ENCODE results near the gene CBR4. TPM values are rescaled to one million over a fixed set of nuclear protein-coding genes. Genes with fewer than 3 reads are reported as not detected.

CBR4 gene
- total and polyA plus RNA-seq, 2 donors (not counting 3 experiments of a cell fraction or from before 2014, with no cell fraction given) = 4.8 to 26.3 TPM

GRCh38 chr4:168995537-168996295, 14.3 kb downstream of the CBR4 start:
- peaks cover 5 to 6% of the 10 kb centered on the region in 2 experiments for H3K36me3 ChIP-seq (ENCODE audit: control insufficient read depth in 2 of 2, extremely low read depth in 1 of 2, insufficient read depth in 2 of 2, low read length in 2 of 2)
- BruUV-seq (replicated peaks) = no TSS peak
- H3K27me3 ChIP-seq (ENCODE audit: control insufficient read depth in 2 of 2, insufficient read depth in 2 of 2, low read length in 2 of 2) = no peaks in the 10 kb centered on the region
- no peak overlapping the region for H3K4me3 ChIP-seq (replicated peaks in 1 of 3; ENCODE audit: insufficient read depth in 1 of 3, low read depth in 1 of 3, low read length in 3 of 3)
- H3K27ac ChIP-seq (ENCODE audit: insufficient read depth, low read depth, low read length) = no peak overlapping the region
- H3K79me2 ChIP-seq (ENCODE audit: control insufficient read depth, insufficient read depth, low read length) = no peaks in the 10 kb centered on the region
- CTCF ChIA-PET = interaction anchor here (0.6 to 2.4 kb wide), 9 partner anchors 10 to 623 kb away, joined by 3 to 10 read pairs (median 4); no protein-coding TSS in a partner anchor
- no peak overlapping the region for H2AFZ ChIP-seq (ENCODE audit: low read depth, low read length)
- H3K9me3 ChIP-seq (replicated peaks; ENCODE audit: control insufficient read depth, insufficient read depth, low read length) = no peaks in the 10 kb centered on the region
- no peaks in the 10 kb centered on the region for H4K20me1 ChIP-seq (replicated peaks; ENCODE audit: control insufficient read depth, extremely low read depth, insufficient read depth, low read length)
- no peak overlapping the region for H3K9ac ChIP-seq (replicated peaks; ENCODE audit: extremely low read depth, insufficient read depth, low read length)
- no peaks in the 10 kb centered on the region for H3K9me1 ChIP-seq (replicated peaks; ENCODE audit: control insufficient read depth, extremely low read depth, insufficient read depth, low read length)
- dilution Hi-C loops (cut with MboI; ENCODE audit: extremely low pct_ligation_motif_present, low sequenced_read_pairs) (no loop called here), intact Hi-C loops (cut with micrococcal nuclease) (loop anchor here (1.0 kb wide), 1 partner anchor 571 kb away; no protein-coding TSS in a partner anchor)
- FAIRE-seq (no peak), DNase-seq (ENCODE audit: low read depth, low spot score) (peak; percentile 24)
- no peaks in the 10 kb centered on the region for H3K4me1 ChIP-seq (ENCODE audit: control insufficient read depth, extremely low read depth, insufficient read depth, low read length)
- TF ChIP-seq POLR2A (IDR thresholded peaks at IDR 0.05; ENCODE audit: low read depth, low read length) (no peak), CTCF (IDR thresholded peaks at IDR 0.05; ENCODE audit: extremely low read depth in 1 of 2, insufficient read depth in 1 of 2, low read depth in 1 of 2, low read length in 2 of 2) (peak in 1 of 2 donors; percentile 3)
- no peak overlapping the region for H3K4me2 ChIP-seq (ENCODE audit: insufficient read depth, low read length)
- POLR2A ChIA-PET = interaction anchor here (0.8 kb wide), 1 partner anchor 14 kb away, joined by 8 read pairs; the partner anchor contains the start of gene CBR4

- TF ChIP-seq POLR2A (IDR thresholded peaks at IDR 0.05; ENCODE audit: low read depth, low read length) (no peak), MAX (IDR thresholded peaks at IDR 0.05; ENCODE audit: insufficient read depth, insufficient read length) (no peak), MYC (IDR thresholded peaks at IDR 0.05; ENCODE audit: low read depth, low read length) (no peak), JUN (IDR thresholded peaks at IDR 0.05; ENCODE audit: borderline replicate concordance, insufficient read depth, insufficient read length, low read depth) (no peak), CTCF (IDR thresholded peaks at IDR 0.05; ENCODE audit: extremely low read depth in 1 of 2, insufficient read depth in 1 of 2, low read depth in 1 of 2, low read length in 2 of 2) (no peak), GATA2 (IDR thresholded peaks at IDR 0.05; ENCODE audit: insufficient read depth, insufficient read length, low read depth, low read length) (no peak), FOS (IDR thresholded peaks at IDR 0.05; ENCODE audit: borderline replicate concordance, insufficient read depth, low read length) (no peak), EZH2 (IDR thresholded peaks at IDR 0.05; ENCODE audit: borderline replicate concordance, low read depth, low read length, severe bottlenecking) (no peak), POLR2AphosphoS5 (IDR thresholded peaks at IDR 0.05; ENCODE audit: insufficient read depth, low read depth, low read length) (no peak)
- no peaks in the 10 kb centered on the region for H3K9me1 ChIP-seq (replicated peaks; ENCODE audit: control insufficient read depth, extremely low read depth, insufficient read depth, low read length)
- no peak overlapping the region for H3K27ac ChIP-seq (ENCODE audit: insufficient read depth, low read depth, low read length)
- BruUV-seq (replicated peaks) = no TSS peak
- CTCF ChIA-PET = interaction anchor here (1.3 kb wide), 1 partner anchor 487 kb away, joined by 5 read pairs; no protein-coding TSS in a partner anchor
- H3K4me1 ChIP-seq (ENCODE audit: control insufficient read depth, extremely low read depth, insufficient read depth, low read length) = no peaks in the 10 kb centered on the region
- POLR2A ChIA-PET = no interaction called here
- no peak overlapping the region for H3K4me3 ChIP-seq (replicated peaks in 1 of 3; ENCODE audit: insufficient read depth in 1 of 3, low read depth in 1 of 3, low read length in 3 of 3)
- dilution Hi-C loops (cut with MboI; ENCODE audit: extremely low pct_ligation_motif_present, low sequenced_read_pairs) = no loop called here
- no peak for FAIRE-seq
- no peak overlapping the region for H3K4me2 ChIP-seq (ENCODE audit: insufficient read depth, low read length)
- no peaks in the 10 kb centered on the region for H4K20me1 ChIP-seq (replicated peaks; ENCODE audit: control insufficient read depth, extremely low read depth, insufficient read depth, low read length)
- no peak overlapping the region for H3K9ac ChIP-seq (replicated peaks; ENCODE audit: extremely low read depth, insufficient read depth, low read length)
- intact Hi-C loops (cut with micrococcal nuclease) = loop anchor here (1.0 kb wide), 1 partner anchor 571 kb away; no protein-coding TSS in a partner anchor
- H3K36me3 ChIP-seq (ENCODE audit: control insufficient read depth in 2 of 2, extremely low read depth in 1 of 2, insufficient read depth in 2 of 2, low read length in 2 of 2) = peaks cover 3 to 7% of the 10 kb centered on the region in 2 experiments
- H3K9me3 ChIP-seq (replicated peaks; ENCODE audit: control insufficient read depth, insufficient read depth, low read length) = no peaks in the 10 kb centered on the region
- no peaks in the 10 kb centered on the region for H3K79me2 ChIP-seq (ENCODE audit: control insufficient read depth, insufficient read depth, low read length)
- no peak overlapping the region for H2AFZ ChIP-seq (ENCODE audit: low read depth, low read length)
- H3K27me3 ChIP-seq (ENCODE audit: control insufficient read depth in 2 of 2, insufficient read depth in 2 of 2, low read length in 2 of 2) = no peaks in the 10 kb centered on the region
- no peak for DNase-seq (ENCODE audit: low read depth, low spot score)
Observed at GRCh38 chr4:168994958-168995357, 15.1 kb downstream of the CBR4 start.
